Psoas muscle (tissue), 8 donors: ENCODE results near the gene CETP. TPM values are rescaled to one million over a fixed set of nuclear protein-coding genes. Genes with fewer than 3 reads are reported as not detected.
A peak's percentile ranks its signal among the peaks of the same experiment; 100 is the strongest.
"Not testable (repeated sequence)": the region's sequence is repeated elsewhere in the genome, so short reads cannot be mapped to it uniquely, and the experiment has no call there.

ENCODE experiments used
- ATAC-seq, 4 donors: fragments of 200-7000 bp; cut with Tn5 transposase; one replicate each; pipeline ENCODE4 v1.9.1; 2020; ENCODE audit warnings: moderate library complexity in 3 of 4, mild to moderate bottlenecking in 2 of 4
- DNase-seq, 2 donors: peaks; one replicate each; pipeline ENCODE4 v3.0.0-alpha.2; 2020
- H3K27ac ChIP-seq: fragments of 200-600 bp; one replicate; pipeline ENCODE4 v1.8.0; 2022
- H3K27me3 ChIP-seq, 3 donors: fragments of 200-600 bp in 1 of 3; one replicate each; pipeline versions ENCODE4 v1.6.1 to v1.8.0; 2013 to 2022; ENCODE audit warnings: low read length in 2 of 3, mild to moderate bottlenecking in 2 of 3, moderate library complexity in 1 of 3; ENCODE audit not compliant: insufficient read depth in 3 of 3
- H3K36me3 ChIP-seq, 2 donors: fragments of 200-600 bp in 1 of 2; one replicate each; pipeline versions ENCODE4 v1.6.1 to v1.8.0; 2013 to 2022; ENCODE audit warnings: low read depth in 1 of 2, mild to moderate bottlenecking in 1 of 2, moderate library complexity in 1 of 2; ENCODE audit not compliant: insufficient read depth in 1 of 2
- H3K4me1 ChIP-seq: fragments of 200-600 bp; one replicate; pipeline ENCODE4 v1.8.0; 2022
- H3K4me3 ChIP-seq: fragments of 200-600 bp; one replicate; pipeline ENCODE4 v1.8.0; 2022; ENCODE audit warnings: mild to moderate bottlenecking
- H3K9me3 ChIP-seq: fragments of 200-600 bp; one replicate; pipeline ENCODE4 v1.8.0; 2022
- CTCF ChIP-seq: fragments of 200-600 bp; IDR thresholded peaks from one replicate; pipeline ENCODE4 v1.8.0; 2022; ENCODE audit warnings: antibody characterized with exemption
- WGBS, 3 donors: extraction: QIAGEN DNeasy Blood & Tissue Kit; methylation state at CpG; one replicate each; pipeline versions ENCODE4 v1.1.6 to v1.1.7; 2013; 5-methylcytosine and 5-hydroxymethylcytosine counted together
- intact Hi-C, 2 donors: fragments of 100-400 bp; cut with DNase I; formaldehyde crosslinking; loops; one replicate each; pipeline versions ENCODE4 v1.11.0 to v1.14.2; 2022
- polyA plus RNA-seq, 3 donors: library from polyadenylated mRNA; stranded (reverse); fragments of 200-250 nt; gene quantifications; one replicate each; pipeline ENCODE4 v1.2.3, GENCODE V29; 2013
- total RNA-seq, 4 donors: library from RNA; stranded (reverse); fragmentation: NEBNext Ultra II Directional in 2 of 4; extraction: Animal tissue kit (Norgen Biotek cat#: 25700) in 2 of 4; gene quantifications; one replicate each; pipeline versions ENCODE4 v1.2.1 to v1.2.4, GENCODE V29; 2021 to 2023
- donor health status: healthy with polysubstance abuse.
- donor health status: DM: no; HTN: no; CAD: no; lungs with moderate emphysema.
- donor health status: Bipolar disorder and iron deficiency.
- donor health status: healthy.
- donor health status: DM: yes; HTN: yes; CAD: no.
- donor health status: DM: no; HTN: no; CAD: no.
- donor health status: DM: no; HTN: no; CAD: no.
- donor health status: DM: yes; HTN: yes; CAD: no.

The CETP gene
- total and polyA plus RNA-seq, 7 donors, result 0.05 to 0.67 (median 0.17) TPM; not detected in 2

DNA sequence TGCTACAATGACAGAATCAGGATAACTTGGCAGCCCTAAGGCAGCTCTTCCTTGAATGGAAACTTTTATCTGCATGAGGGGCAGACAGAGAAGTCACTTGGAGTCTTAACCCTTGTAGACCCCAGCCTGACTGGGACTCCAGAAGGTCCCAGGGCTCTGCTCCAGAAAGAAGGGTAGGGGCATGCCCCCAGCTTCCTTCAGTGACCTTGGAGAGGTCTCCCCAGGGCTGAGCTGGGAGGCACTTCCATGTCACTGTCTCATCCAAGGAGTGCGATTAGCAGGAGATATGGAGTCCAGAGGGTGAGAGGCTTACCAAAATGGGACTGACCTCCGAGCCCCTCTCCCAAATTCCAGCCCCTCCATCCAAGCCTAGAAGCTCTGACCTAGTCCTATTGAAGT lies 24.2 kb downstream of the CETP start:
- H3K27ac ChIP-seq, result peak overlapping the region; percentile 7
- no peak overlapping the region for H3K4me3 ChIP-seq
- ATAC-seq (no peak), DNase-seq (no peak)
- H3K9me3 ChIP-seq, result no peaks in the 10 kb centered on the region
- no peak for TF ChIP-seq CTCF
- 64 to 84% (median 73%) methylated on average over 2 of the region's 2 CpGs for WGBS, 3 donors
- no peaks in the 10 kb centered on the region for H3K36me3 ChIP-seq
- H3K27me3 ChIP-seq, result no peaks in the 10 kb centered on the region
- intact Hi-C loops, result loop anchor here in 1 of 2 donors (5.0 kb wide), 1 partner anchor 56 kb away; no protein-coding TSS in a partner anchor
- peaks cover 5% of the 10 kb centered on the region for H3K4me1 ChIP-seq

DNA sequence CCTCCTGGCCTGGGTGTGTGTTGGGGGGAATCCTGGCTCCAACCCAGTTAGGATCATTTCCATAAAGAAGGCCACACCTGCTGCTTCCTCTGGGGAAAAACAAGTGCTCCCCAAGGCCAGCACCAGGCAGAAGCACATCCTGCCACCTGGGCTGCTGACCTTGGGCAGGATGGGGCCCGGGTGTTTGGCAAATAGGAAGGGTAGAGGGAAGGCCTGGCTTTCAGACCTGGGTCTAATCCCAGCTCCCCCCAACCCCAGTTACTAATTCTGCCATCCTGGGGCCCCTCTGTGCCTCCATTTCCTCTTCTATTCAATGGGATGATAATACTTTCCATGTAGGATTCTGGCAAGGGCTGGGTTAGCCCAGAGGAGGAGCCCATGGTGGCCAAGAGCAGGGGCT lies 24.6 kb downstream of the CETP start:
- H3K27me3 ChIP-seq, result no peaks in the 10 kb centered on the region
- H3K27ac ChIP-seq, result no peak overlapping the region
- 45 to 73% (median 62%) methylated on average over 1 of the region's 1 CpG for WGBS, 3 donors
- H3K9me3 ChIP-seq, result no peaks in the 10 kb centered on the region
- peak in 1 of 2 donors; percentile 51 for DNase-seq
- H3K36me3 ChIP-seq, result no peaks in the 10 kb centered on the region
- peaks cover 5% of the 10 kb centered on the region for H3K4me1 ChIP-seq
- intact Hi-C loops, result loop anchor here in 1 of 2 donors (5.0 kb wide), 1 partner anchor 56 kb away; no protein-coding TSS in a partner anchor
- no peak overlapping the region for H3K4me3 ChIP-seq
- no peak for ATAC-seq
- TF ChIP-seq CTCF, result no peak

DNA sequence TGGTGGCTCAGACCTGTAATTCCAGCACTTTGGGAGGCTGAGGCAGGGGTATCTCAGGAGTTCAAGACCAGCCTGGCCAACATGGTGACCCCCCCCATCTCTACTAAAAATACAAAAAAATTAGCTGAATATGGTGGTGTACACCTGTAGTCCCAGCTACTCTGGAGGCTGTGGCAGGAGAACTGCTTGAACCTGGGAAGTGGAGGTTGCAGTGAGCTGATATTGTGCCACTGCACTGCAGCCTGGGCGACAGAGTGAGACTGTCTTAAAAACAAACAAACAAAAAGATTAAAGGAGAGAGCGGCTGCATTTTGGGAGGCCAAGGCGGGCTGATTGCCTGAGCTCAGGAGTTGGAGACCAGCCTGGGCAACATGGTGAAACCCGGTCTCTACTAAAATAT lies 25.2 kb downstream of the CETP start:
- WGBS, 3 donors, result 88 to 89% (median 89%) methylated on average over 4 of the region's 4 CpGs
- not testable (repeated sequence) for H3K9me3 ChIP-seq, ATAC-seq, H3K36me3 ChIP-seq, H3K27ac ChIP-seq, H3K4me1 ChIP-seq, H3K27me3 ChIP-seq, H3K4me3 ChIP-seq
- intact Hi-C loops, result loop anchor here in 1 of 2 donors (5.0 kb wide), 1 partner anchor 55 kb away; no protein-coding TSS in a partner anchor
- peak in 1 of 2 donors; percentile 11 for DNase-seq

DNA sequence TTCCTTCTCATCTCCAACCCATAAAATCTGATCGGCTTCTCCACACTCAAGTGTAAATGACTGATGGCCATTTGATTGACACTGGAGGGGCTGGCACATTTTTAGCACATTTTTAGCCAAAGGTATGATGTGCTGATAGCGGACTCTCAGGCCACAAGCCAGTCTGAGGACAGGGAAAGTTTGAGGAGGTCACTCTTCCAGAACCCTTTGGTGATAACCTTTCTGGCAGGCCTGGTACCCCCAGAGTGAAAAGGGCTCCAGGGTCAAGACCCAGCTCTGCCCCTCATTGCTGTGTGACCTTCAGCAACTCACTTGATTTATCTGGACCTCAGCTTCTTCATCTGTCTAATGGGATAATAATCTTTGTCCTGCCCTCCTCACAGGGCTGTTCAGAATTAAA lies 25.9 kb downstream of the CETP start:
- DNase-seq (no peak), ATAC-seq (no peak)
- TF ChIP-seq CTCF, result no peak
- Histone ChIP-seq H3K4me3 (no peak overlapping the region), H3K4me1 (peaks cover 5% of the 10 kb centered on the region), H3K27me3 (no peaks in the 10 kb centered on the region), H3K27ac (no peak overlapping the region), H3K36me3 (no peaks in the 10 kb centered on the region), H3K9me3 (no peaks in the 10 kb centered on the region)
- 92 to 95% (median 92%) methylated on average over 2 of the region's 2 CpGs for WGBS, 3 donors
- intact Hi-C loops, result loop anchor here in 1 of 2 donors (5.0 kb wide), 1 partner anchor 55 kb away; no protein-coding TSS in a partner anchor

GRCh38 chr16:56988161-56988947 lies 26.6 kb downstream of the CETP start:
- intact Hi-C loops, result loop anchor here in 1 of 2 donors (5.0 kb wide), 1 partner anchor 54 kb away; no protein-coding TSS in a partner anchor
- H3K4me3 ChIP-seq, result peak overlapping the region; percentile 80
- H3K4me1 ChIP-seq, result peaks cover 5% of the 10 kb centered on the region
- TF ChIP-seq CTCF, result no peak
- ATAC-seq, result peak; percentile 3 to 12 (median 10)
- WGBS, 3 donors, result 76 to 81% (median 79%) methylated on average over 6 of the region's 6 CpGs
- H3K27me3 ChIP-seq, result no peaks in the 10 kb centered on the region
- peak overlapping the region; percentile 68 for H3K27ac ChIP-seq
- no peaks in the 10 kb centered on the region for H3K9me3 ChIP-seq
- no peak for DNase-seq
- H3K36me3 ChIP-seq, result no peaks in the 10 kb centered on the region
